Renal cortex interstitium (tissue), 11 donors: Measurements from ENCODE around the gene PFKL. TPM values are rescaled to one million over a fixed set of nuclear protein-coding genes. Genes with fewer than 3 reads are reported as not detected.
"Not testable (repeated sequence)": the region's sequence is repeated elsewhere in the genome, so short reads cannot be mapped to it uniquely, and the experiment has no call there.

Experiments
- DNase-seq, 11 donors: peaks; one replicate each; pipeline ENCODE4 v3.0.0-alpha.2; 2013; ENCODE audit warnings: low read depth in 9 of 11, low spot score in 4 of 11; ENCODE audit errors: extremely low read depth in 1 of 11
- polyA plus RNA-seq, 3 donors: library from polyadenylated mRNA; unstranded; fragments of 120-200 nt; gene quantifications; one replicate each; pipeline ENCODE4 v1.2.1, GENCODE V29; 2013; ENCODE audit not compliant: insufficient read length in 3 of 3

PFKL gene
- polyA plus RNA-seq, 3 donors = 101 to 165 (median 162) TPM

GRCh38 chr21:44349847-44350772, 50.3 kb downstream of the PFKL start:
- no peak for DNase-seq

- DNase-seq = no peak
Measured at GRCh38 chr21:44350773-44351481, 51.1 kb downstream of the PFKL start.

DNA sequence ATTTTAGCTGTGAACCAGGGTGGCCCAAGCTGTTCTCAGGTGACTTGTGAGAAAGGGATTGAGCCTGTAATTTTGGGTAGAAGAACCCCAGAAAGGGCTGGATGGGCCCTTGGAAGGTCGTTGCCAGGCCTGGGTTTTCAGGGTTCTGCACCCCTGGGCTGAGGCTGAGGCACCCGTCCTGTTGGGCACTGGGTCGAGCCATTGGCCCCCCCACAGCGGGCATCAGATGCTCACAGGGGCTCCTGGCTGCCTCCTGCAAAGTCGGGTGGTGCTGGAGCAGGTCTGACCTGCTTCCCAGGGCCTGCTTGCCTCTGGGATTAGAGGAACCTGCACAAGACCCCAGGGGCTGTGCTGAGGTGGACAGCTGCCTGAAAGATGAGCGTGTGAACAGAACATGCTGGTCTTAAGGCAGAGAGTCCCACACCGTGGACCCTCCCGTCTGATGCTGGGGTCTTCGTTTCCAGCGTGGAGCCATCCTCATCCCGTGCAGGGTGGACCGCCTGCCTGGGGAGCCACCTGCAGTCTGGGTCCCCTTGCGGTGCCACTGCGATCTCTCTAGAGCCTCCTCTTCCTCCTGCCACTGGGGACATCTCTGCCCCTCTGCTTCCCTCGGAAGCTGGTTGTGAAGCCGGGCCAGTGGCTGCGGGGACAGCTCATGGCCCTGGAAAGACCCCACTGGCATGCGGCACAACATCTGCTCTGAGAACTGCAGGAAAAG, 51.8 kb downstream of the PFKL start:
- no peak for DNase-seq

GRCh38 chr21:44352253-44352860, 52.5 kb downstream of the PFKL start:
- no peak for DNase-seq

- DNase-seq = no peak
Measured at GRCh38 chr21:44353191-44353970, 53.5 kb downstream of the PFKL start, which contains the start of gene TRPM2. TSS of gene TRPM2 (plus strand) at chr21:44353621. CDS start at chr21:44353701, 80 bp downstream.

GRCh38 chr21:44354001-44354405, 54.1 kb downstream of the PFKL start:
- no peak for DNase-seq

DNA sequence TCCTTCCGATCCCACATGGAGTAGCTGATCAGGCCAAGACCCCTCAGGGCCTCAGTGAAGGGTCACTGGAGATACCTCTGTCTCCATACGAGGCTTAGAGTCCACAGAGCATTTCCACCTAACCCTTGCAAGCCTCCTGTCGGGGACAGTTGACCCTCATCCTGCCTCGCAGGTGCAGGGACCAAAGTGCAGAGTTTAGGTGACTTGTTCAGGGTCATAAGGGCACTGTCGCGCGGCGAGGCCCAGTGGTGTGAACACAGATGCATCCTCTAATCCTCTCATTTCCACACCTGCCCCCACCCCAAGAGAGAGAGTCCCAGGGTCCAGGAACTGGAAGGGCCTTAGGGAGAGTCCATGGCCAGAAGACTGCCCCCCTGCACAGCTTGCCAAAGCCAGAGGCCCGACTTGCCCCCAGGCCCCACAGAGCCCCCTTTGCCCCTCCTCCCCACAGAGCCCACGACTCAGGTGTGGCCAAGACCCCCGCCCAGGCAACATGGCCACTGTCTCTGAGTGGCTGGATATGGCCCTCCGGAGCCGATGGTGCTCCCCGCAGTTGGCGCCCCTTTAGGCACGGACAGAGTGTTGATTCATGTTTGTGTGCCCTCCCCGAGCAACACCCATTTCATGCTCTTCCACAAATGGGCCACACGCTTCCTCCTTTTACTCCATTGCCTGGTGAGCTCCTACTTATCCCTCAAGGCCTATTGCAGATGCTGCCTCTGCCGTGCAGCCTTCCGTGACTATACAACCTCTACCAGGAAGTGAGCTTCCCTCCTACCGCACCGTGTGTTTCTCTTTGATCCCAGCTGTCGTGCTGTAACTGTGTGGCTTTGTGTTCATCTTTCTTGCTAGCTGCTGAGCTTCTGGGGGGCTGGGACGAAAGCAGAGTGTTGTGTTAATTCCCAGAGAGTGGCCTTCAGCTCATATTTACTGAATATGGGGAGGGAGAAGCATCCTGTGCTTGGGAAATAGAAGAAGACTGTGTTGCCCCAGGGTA, 55.2 kb downstream of the PFKL start:
- no peak for DNase-seq

DNA sequence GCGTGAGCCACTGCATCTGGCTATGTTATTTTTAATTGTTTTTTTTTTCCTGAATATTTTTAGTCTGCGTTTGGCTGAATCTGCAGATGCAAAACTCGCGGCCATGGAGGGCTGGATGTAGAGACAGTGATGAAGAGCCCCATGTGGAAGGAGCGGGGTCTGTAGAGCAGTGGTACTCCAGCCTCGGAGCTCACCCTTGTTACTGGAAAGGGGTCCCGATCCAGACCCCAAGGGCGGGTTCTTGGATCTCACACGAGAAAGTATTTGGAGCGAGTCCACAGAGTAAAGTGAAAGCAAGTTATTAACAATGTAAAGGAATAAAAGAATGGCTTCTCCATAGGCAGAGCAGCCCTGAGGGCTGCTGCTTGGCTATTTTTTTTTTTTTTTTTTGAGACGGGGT, 56.3 kb downstream of the PFKL start:
- DNase-seq = no peak

GRCh38 chr21:44356636-44357035, 56.8 kb downstream of the PFKL start:
- no peak for DNase-seq

DNA sequence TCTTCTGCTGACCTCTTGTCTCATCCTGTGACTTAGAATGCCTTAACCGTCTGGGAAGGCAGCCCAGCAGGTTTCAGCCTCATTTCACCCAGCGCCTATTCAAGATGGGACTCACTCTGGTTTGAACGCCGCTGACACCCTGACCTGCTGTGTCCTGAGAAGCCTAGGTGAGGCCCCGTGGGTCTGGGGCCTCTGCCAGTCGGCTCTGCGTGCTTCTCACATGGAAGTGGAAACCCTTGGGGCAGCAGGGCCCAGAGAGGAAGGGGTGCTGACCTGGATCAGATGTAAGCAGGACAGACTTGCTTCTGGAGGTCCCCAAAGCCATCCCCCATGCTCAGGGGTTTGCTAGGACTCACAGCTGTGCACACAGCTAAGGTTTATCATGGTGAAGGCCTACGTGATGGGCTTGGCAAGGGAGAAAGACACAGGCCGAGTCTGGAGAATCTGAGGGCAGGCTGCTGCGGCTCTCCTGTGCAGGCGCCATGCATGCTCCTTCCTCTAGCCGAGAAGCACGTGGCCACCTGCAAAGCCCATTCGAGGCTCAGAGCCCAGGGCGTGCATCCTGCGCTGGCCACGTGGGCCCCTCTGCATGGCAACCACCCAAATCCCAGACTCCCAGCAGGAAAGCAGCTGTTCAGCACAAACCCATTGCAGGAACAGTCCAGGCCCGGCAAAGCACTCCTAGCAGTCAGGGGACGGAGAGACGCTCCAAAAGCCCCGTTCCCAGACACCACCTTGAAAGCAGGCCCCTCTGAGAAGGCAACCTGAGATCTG, 57.4 kb downstream of the PFKL start:
- DNase-seq = no peak

- DNase-seq = no peak
Measured at GRCh38 chr21:44359396-44359795, 59.5 kb downstream of the PFKL start.

- DNase-seq = no peak
Measured at GRCh38 chr21:44360159-44360558, 60.3 kb downstream of the PFKL start.

- DNase-seq = not testable (repeated sequence)
Measured at GRCh38 chr21:44361903-44362302, 62.0 kb downstream of the PFKL start.

GRCh38 chr21:44363278-44363677, 63.4 kb downstream of the PFKL start:
- DNase-seq = no peak

- no peak for DNase-seq
Measured at GRCh38 chr21:44364151-44365053, 64.5 kb downstream of the PFKL start.
